Activated gamma-delta T cell treated with anti-CD3 and anti-CD28 coated beads, Interleukin-2, amount 50 U/mL, for 16 hours (primary cell): ENCODE results near the gene PPFIA1.

ENCODE experiments used
- DNase-seq: peaks from one replicate; pipeline ENCODE4 v3.0.0-alpha.2; 2020; ENCODE audit warnings: low read depth

Gene PPFIA1

DNA sequence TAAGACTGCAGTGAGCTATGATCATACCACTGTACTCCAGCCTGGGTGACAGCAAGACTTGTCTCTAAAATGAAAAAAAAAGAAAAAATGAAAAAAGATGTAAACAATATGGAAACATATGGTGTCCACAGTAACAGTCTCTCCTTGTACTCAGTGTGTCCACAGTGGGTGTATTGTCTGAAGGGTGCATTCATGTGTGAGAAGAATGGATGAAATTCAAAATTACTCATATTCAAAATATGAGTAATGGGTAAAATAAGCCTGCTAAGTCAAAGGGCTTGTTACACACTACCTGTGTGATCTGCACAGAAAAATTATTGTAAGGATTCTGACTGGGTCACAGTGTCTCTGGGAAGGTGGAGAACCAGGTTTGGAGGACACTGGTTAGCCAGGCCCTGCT lies 26.9 kb downstream of the PPFIA1 start:
- DNase-seq = no peak

DNA sequence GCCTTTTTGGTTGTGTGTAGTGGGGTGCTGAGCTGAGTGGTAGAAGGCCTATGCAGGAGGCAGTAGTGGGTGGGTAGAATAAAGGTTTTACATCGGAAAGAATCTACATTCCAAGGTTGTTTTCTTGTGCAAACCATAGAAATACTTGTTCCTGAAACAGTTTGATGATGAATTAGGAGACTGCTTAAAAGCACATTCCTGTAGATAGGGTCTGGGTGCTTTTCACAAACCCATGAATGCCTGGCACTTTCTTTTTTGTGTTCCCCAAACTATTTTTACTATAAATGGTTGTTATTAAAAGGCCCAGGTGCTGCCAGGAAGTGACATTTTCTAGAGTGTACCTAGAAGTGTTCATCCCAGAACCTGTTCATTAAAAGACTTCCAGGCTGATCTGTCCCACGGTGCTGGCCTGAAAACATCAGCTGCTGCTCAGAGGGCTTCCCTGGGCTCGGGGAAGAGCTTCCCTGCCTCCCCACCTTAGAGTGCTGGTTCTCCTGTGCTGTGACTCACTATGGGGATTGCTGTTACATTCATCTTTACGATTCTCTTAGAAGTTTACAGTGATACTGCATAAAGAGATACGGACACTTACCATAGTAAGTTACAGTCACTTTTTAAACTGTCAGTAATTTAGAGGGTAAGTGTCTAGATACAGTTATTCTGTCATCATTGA lies 27.9 kb downstream of the PPFIA1 start:
- DNase-seq = no peak

DNA sequence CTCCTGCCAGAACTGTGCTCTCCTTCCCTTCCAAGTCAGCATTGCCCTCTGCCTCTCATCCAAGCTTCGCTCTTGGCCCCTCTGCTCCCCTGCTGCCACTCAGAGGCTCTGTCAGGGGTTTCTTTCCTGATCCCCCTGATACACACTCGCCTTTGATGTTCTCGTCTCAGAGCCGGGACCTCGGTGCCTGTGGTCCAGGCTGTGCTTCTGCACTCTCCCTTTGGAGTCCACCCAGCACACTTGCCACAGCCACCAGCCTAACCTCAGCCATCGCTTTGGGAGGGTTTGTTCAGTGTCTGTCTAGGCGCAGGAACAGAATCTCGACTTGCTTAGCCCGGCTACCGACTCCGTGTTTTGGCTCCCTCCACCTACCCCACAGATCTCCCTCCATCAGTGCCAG lies 29.1 kb downstream of the PPFIA1 start:
- DNase-seq = no peak

DNA sequence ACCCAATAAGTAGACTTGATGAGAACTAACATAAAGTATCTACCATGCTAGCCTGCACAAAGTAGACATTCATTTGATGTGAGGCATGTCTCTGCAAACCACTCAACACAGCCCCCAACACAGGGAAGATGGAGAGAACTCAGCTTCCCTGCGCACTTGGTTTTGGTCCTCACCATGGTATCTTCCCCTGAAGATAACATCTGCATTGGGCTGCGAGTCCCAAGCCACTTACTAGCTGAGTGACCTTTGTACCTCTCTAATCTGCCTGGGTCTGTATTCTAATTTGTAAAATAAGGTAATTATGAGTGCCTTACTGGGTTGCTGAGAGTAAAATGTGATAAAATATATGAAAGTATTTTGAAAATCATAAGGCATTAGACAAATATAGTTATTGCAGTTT lies 30.7 kb downstream of the PPFIA1 start:
- no peak for DNase-seq

DNA sequence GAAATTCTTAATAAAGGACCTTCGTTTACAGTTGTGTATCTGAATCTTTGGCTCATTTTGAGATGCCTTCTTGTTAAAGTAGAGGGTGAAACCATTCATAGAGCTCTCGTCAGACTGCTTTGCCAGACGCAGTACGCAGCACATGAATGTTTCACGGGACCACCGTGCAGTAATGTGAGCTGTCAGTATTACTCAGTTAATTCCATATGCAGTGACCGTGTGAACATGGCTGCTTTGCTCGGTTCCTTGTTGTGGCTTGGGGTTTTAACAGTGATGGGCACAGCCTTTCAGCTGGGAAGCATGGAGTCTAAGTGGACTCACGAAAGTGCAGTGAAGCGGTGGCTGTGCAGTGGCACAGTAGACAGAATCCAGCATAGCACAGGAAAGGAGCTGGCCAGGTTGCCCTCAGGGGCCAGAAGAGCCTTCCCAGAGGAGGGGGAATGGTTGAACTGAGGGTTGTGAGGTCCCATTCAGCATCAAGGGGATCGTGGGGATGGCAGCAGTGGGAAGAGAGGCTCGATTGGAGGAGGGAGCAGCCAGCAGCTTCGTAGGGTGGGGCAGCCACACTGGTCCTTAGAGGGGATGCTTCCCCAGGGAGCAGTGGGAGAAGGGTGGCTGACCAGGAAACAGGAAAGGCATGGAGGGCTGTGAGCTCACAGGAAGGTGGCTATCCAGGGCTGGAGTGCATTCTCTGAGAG lies 31.4 kb downstream of the PPFIA1 start:
- DNase-seq = no peak

DNA sequence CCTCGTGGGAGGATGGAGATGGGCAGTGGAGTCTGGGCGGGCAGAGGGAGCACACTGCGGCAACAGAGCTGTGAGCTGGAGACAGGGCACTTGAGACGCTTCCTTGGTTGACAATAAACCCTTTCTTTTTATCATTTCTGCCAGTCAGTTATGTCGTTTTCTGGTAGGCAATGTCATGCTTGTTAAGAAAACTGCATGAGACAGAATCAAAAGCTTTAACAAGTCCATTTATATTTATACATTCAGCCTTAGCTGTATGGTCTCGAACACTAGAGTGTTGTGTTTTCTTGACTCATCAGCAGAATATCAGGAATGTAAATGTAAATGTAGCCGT lies 31.9 kb downstream of the PPFIA1 start:
- no peak for DNase-seq

DNA sequence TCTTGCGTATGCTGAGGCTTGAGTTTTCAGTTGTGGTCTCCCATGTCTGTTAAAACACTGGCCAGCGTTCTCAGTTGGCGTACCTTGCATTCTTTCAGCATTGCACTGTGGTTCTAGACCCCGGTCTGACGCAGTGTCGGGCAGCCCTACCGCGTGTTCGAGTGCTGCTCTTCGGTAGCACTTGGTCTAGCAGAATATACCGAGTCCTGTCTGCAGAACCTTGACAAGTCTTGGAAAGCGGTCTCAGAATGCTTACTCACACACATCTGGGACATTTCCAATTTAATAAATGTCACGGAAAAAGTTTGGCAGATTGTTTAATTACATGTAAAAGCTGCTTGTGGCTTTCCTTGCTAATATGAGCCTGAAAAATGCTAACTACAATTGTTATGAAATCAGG lies 32.6 kb downstream of the PPFIA1 start:
- DNase-seq = no peak

DNA sequence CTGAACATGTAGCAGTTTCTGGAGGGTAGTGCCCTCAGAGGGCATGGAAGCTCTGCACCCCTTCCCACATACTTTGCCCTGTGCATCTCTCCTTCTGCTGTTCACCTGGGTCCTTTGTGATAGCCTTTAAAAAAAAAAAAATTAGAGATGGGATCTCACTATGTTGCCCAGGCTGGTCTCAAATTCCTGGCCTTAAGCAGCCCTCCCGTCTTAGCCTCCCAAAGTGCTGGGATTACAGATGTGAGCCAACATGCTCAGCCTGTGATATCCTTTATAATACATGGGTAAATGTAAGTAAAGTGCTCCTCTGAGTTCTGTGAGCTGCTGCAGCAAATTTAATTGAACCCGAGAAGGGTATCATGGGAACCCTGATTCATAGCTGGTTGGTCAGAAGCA lies 33.7 kb downstream of the PPFIA1 start:
- DNase-seq = no peak

DNA sequence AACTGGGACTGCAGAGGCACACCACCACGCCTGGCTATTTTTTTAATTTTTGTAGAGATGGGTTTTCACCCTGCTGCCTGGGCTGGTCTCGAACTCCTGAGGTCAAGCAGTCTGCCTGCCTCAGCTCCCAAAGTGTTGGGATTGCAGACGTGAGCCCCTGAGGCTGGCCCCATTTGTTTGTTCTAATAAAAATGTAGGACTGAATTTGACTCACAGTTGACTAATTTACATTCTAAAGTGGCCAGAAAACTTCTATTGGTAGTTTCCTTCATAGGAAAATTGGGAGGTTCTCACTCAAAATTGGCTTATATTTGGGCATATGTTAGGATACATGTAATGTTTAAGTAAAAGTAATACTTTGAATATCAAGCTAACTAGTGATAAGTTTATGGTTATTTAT lies 35.0 kb downstream of the PPFIA1 start:
- no peak for DNase-seq

DNA sequence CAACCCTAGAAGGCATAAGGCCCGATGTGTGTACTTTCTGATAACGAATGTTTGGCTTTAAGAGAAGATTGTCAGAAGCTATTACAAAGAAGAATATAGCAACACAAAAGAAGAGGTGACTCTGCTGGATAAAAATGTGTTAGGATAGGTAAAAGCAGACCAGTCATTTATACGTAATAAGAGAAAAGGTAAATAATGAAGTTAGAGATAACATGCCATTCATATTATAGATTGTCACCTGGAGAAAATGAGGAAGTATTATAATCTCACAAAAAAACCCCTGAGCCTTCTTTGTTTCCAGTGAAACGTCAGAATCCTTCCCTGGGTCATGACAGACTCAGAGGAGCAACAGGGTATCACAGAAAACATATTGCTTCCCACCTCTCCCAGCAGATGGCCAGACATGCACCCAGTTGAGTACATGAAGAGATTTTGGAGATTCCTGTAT lies 36.1 kb downstream of the PPFIA1 start:
- no peak for DNase-seq

DNA sequence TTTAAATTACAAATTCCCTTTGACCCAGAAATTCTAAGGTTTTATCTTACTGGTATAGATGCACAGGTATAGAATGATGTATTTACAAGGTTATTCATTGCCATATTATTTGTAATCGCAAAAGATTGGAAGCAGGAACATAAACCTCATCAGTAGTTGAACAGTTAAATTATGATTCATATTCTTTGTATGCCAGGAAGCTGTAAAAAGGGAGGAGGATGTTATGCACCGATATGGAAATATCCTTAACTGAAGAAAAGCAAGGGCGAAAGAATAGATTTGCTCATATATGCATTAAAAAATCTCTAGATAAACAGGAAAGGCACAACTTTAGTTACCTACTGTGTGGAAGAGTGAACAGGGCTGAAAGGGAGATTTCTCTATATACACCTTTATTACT lies 36.7 kb downstream of the PPFIA1 start:
- no peak for DNase-seq

DNA sequence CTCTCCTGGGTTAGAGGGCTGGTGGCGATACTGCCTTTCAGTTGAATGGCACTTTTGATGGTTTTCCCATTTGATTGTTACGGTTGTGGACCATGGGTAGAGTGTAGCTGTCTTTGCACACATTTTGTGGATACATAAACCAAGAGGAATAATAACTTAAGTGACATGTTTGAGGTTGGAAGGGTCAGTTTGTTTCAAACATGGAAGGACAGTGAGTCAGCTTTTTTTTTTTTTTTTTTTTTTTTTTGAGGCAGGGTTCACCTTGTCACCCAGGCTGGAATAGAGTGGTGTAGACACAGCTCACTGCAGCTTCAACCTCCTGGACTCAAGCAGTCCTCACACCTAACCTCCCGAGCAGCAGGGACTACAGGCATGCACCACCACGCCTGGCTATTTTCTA lies 41.1 kb downstream of the PPFIA1 start:
- DNase-seq = no peak

DNA sequence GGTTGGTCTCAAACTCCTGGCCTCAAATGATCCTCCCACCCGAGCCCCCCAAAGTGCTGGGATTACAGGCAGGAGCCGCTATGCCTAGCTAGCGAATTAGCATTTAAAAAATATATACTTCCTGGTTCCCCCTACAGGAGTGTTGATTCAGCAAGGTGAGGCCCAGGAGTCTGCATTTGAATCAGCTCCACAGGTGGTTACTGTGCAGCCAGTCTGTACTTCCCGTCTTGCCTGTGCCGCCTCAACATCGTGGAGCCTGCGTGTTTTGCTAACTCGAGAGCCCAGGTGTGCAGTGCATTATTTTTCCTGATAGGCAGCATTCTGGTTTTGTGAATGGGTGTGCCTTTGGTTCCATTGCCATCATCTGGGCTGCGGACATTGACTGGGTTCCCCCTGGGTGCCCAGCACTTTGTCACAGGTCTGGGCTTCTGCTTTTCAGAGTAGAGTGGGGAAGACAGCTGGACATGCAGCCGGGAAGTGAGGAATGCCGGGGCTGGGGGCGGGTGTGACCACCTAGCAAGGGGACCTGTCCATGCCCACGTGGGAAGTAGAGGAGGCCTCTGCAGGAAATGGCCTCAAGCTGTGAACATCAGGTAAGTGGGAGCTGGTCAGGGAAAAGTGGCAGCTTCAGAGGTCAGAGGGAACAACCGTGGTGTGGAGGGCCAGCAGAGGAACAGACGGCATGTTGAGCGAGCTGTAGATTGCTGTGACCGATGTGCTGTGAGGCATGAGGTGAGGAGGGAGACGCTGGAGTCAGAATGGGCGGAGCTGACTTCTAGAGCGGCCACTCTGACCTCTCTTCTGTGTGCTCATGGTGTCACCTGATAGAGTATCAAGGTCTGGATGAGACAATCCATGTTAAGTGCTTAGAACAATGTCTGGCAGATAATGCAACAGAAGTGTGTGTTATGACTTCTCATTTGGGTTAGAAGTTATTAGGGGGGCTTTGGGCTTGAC lies 42.2 kb downstream of the PPFIA1 start:
- DNase-seq = no peak

DNA sequence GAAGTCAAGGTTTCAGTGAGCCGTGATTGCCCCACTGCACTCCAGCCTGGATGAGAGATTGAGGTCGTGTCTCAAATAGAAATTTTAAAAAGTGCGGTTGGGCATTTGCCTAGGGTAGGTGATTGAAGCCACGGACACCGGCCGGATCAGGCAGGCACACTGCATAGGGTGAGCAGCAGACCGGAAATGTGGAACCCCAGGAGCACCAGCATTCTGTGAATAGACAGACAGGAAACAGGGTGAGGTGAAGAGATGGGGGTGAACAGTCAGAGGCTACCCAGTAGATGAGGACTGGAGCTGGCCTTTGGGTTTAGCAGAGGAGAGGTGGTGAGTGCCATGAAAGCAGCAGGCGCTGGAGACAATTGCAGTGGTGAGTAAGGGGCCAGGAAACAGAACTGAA lies 43.5 kb downstream of the PPFIA1 start:
- no peak for DNase-seq

DNA sequence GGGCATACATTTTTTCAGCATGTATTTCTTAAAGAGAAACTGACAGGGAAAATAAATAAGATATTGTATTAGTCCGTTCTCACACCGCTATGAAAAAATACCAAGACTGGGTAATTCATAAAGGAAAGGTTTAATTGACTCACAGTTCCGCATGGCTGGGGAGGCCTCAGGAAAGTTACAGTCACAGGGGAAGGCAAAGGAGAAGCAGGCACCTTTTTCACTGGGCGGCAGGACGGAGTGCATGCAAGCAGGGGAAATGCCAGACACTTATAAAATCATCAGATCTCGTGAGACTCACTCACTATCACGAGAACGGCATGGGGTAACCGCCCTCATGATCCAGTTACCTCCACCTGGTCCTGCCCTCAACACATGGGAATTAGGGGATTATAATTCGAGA lies 44.2 kb downstream of the PPFIA1 start:
- no peak for DNase-seq

DNA sequence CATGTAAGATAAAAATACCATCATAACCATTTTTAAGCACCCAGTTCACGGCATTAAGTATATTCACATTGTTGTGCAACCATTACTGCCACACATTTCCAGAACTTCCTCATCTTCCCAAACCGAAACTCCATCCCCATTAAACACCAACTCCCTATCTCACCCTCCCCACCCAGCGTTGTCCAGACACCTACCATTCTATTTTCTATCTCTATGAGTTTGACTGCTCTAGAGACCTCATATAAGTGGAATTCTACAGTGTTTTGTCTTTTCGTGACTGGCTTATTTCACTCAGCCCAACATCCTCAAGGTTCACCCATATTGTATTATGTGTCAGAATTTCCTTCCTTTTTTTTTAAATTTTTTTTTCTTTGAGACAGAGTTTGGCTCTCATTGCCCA lies 45.2 kb downstream of the PPFIA1 start:
- DNase-seq = no peak

DNA sequence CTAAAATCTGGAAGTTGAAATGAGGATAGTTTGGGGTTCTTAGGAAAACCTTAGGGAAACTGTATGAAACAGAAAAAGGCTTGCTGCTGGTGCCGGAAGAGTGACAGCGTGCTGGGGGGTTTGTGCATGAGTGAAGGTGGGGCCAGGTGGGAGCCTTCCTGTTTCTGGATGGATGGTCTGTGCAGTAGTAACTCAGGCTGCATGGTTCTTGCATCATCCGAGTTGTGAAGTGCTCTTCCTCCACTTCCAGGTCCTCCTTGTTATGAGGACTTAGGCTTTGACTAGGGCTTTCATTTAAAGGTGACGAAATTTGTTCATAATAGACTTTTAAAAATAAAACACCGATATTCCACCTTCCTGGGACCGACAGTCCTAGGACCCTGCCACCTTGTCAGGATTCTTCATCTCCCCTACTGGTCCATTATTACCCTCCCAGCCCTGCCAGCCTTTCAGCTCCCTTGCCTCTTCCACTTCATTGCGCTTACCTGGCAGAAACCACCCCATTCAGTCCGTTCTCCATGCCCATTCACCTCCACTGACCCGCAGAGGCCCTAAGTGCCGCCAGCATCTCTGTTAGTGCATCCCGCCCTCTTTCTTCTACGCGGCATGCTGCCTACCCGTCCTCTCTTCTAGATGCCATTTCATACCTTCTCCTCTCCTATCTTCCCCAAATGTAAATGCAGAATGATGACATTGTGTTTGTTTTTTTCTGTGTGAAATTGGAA lies 47.3 kb downstream of the PPFIA1 start:
- no peak for DNase-seq

DNA sequence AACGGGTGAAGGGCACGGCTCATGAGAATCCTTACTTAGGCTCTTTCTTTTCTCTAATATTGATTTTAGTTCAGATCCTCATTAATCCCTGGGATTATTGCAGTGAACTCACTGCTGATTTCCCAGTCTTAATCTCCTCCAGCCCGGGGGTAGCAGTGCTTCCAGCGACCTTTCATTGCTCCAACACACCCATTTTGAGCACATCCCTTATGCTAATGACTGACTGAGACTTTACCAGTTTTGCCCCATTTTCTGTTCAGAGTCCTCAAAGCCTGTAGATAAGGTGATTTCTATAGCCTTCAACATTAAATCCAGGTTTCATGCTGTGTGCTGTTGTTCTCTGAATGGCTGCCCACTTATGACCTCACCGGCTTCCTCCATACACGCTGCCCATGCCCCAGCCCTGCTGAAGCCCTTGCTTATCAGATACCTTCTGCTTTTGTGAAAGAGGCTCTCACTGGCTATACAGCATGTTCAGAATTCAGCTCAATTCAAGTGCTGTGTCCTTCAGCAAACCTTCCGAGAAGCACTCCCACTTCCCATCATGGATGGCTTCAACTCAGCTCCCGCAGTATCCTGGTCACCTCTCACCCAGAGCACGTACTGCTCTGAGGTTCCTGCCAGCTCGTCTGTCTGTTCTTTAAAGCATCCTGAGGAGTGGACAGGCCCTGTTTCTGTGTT lies 49.0 kb downstream of the PPFIA1 start:
- no peak for DNase-seq

DNA sequence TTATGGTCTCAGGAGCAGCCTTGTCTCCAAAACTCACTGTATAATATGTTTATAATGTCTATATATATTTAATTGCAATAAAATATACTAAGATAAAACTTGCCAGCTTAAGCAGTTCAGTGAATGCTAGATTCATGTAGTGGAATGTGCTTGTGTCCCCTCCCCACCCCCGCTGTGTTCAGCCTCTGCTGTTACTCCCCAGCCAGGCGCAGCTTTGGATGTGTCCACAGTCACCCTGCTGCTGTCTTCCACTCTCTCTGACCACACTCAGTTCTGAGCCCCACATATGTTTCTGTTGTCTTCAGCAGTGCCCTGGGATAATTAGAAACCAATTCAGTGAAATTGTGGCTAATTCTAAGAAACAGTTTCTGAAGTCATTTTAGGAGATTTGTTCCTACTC lies 52.2 kb downstream of the PPFIA1 start:
- no peak for DNase-seq

DNA sequence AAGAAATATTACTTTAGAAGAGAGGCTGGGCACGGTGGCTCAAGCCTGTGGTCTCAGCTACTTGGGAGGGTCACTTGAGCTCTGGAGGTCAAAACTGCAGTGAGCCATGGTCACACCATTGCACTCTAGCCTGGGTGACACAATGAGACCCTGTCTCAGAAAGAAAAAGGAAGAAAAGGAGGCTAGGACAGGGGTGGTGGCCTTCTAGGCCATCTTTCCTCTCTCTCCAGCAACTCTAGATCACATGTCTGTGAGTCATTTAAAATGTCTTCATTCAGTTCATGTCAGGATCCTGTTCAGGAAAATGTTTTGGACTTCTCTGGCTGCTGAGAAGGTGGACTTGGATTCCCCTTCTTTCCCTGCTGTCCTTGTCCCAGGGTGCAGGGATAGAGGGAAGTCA lies 53.3 kb downstream of the PPFIA1 start:
- no peak for DNase-seq

DNA sequence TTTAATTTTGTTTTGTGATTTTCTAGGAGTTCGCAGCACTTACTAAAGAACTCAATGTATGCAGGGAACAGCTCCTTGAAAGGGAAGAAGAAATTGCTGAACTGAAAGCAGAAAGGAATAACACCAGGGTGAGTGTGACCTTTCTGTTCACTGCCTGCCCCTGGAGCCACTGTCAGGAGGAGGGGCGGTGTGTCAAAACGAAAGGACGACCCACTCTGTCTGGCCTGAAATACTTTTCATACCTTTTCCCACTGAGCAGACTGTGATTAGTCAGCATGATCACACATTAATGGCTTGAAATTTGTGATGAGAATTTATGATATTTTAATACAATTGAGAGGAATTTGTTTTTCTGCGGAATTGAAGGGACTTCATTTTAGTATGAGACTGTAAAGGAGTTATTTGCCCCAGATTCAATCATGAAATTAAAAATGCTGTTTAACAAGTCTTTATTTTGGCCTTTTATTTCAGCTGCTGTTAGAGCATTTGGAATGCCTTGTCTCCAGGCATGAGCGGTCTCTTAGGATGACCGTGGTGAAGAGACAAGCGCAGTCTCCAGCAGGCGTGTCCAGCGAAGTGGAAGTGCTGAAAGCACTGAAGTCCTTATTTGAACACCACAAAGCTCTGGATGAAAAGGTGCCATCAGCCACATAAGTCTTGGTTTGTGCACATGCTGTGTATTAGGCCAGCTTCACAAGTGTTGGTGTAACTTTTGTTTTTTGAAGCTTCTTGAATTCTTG lies 54.1 kb downstream of the PPFIA1 start:
- no peak for DNase-seq
